Measurements from ENCODE around the gene RPS18. TPM values are rescaled to one million over a fixed set of nuclear protein-coding genes. Genes with fewer than 3 reads are reported as not detected.
A peak's percentile ranks its signal among the peaks of the same experiment; 100 is the strongest.

RPS18 gene
- total and polyA plus RNA-seq, 2 of the 13 experiments (the other 11 are each of a cell fraction or from before 2014, with no cell fraction given): 3,896 to 5,806 TPM

GRCh38 chr6:33288921-33289783, 17.3 kb downstream of the RPS18 start, which contains the start of the genes PFDN6 and WDR46 (continued):
- TF ChIP-seq ZNF136 (CRISPR knock-in tag; IDR thresholded peaks at IDR 0.05; ENCODE audit: low read depth): no peak; the same call in 1 of the 2 replicates
- TF ChIP-seq NCOA1 (CRISPR knock-in tag; IDR thresholded peaks at IDR 0.05): no peak
- TF ChIP-seq, protein P1, sequence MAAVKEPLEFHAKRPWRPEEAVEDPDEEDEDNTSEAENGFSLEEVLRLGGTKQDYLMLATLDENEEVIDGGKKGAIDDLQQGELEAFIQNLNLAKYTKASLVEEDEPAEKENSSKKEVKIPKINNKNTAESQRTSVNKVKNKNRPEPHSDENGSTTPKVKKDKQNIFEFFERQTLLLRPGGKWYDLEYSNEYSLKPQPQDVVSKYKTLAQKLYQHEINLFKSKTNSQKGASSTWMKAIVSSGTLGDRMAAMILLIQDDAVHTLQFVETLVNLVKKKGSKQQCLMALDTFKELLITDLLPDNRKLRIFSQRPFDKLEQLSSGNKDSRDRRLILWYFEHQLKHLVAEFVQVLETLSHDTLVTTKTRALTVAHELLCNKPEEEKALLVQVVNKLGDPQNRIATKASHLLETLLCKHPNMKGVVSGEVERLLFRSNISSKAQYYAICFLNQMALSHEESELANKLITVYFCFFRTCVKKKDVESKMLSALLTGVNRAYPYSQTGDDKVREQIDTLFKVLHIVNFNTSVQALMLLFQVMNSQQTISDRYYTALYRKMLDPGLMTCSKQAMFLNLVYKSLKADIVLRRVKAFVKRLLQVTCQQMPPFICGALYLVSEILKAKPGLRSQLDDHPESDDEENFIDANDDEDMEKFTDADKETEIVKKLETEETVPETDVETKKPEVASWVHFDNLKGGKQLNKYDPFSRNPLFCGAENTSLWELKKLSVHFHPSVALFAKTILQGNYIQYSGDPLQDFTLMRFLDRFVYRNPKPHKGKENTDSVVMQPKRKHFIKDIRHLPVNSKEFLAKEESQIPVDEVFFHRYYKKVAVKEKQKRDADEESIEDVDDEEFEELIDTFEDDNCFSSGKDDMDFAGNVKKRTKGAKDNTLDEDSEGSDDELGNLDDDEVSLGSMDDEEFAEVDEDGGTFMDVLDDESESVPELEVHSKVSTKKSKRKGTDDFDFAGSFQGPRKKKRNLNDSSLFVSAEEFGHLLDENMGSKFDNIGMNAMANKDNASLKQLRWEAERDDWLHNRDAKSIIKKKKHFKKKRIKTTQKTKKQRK (IDR thresholded peaks at IDR 0.05; ENCODE audit: low read length): no peak
- no peak for TF ChIP-seq ZNF24 (IDR thresholded peaks at IDR 0.05)
- TF ChIP-seq, protein P2, sequence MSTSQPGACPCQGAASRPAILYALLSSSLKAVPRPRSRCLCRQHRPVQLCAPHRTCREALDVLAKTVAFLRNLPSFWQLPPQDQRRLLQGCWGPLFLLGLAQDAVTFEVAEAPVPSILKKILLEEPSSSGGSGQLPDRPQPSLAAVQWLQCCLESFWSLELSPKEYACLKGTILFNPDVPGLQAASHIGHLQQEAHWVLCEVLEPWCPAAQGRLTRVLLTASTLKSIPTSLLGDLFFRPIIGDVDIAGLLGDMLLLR (CRISPR knock-in tag; IDR thresholded peaks at IDR 0.05): peak; percentile 88; the same call in 1 of the 2 replicates
- TF ChIP-seq ZSCAN20 (CRISPR knock-in tag; IDR thresholded peaks at IDR 0.05; ENCODE audit: borderline replicate concordance): no peak
- no peak for TF ChIP-seq MIER2 (CRISPR knock-in tag; IDR thresholded peaks at IDR 0.05)
- no peak for TF ChIP-seq KLF15 (CRISPR knock-in tag; IDR thresholded peaks at IDR 0.05; ENCODE audit: borderline replicate concordance)
- peak; percentile 100 for TF ChIP-seq NR2C2 (CRISPR knock-in tag; IDR thresholded peaks at IDR 0.05; ENCODE audit: borderline replicate concordance)
- TF ChIP-seq BCL3 (CRISPR knock-in tag; IDR thresholded peaks at IDR 0.05): no peak
- TF ChIP-seq RFXANK (CRISPR knock-in tag; IDR thresholded peaks at IDR 0.05): no peak
- no peak for TF ChIP-seq DBP (CRISPR knock-in tag; IDR thresholded peaks at IDR 0.05; ENCODE audit: not compliant biosample characterization)
- TF ChIP-seq CCDC6 (CRISPR knock-in tag; IDR thresholded peaks at IDR 0.05): no peak
- TF ChIP-seq ZFYVE20 (CRISPR knock-in tag; IDR thresholded peaks at IDR 0.05; ENCODE audit: borderline replicate concordance, low read depth): no peak
- TF ChIP-seq ZFP36L1 (CRISPR knock-in tag; IDR thresholded peaks at IDR 0.05): no peak
- TF ChIP-seq ZBTB42 (CRISPR knock-in tag; IDR thresholded peaks at IDR 0.05): no peak

Measured in HepG2 (cell line).